ENCODE data around the gene PLPPR4.
A peak's percentile ranks its signal among the peaks of the same experiment; 100 is the strongest.
"Not testable (repeated sequence)": the region's sequence is repeated elsewhere in the genome, so short reads cannot be mapped to it uniquely, and the experiment has no call there.

The PLPPR4 gene

DNA sequence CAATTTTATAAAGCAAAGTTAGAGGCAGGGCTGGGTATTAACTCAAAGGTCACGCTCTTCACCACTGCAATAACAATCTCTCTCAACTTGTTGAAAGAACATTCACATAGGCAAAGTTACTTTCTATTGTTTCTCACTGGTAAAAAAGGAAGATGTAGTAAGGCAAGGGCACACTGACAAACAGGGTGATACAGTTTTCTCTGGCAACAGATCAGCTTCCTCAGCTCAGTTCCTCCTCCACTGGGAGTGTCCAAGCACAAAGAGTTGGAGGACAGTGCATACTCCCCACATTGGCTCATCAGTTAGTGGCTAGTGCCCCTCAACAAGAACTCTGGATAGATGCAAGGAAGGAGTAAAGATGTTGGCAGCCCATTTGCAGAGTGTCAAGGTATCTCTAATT is 3.7 kb downstream of the PLPPR4 start:
- DNase-seq, result peak; percentile 61

DNA sequence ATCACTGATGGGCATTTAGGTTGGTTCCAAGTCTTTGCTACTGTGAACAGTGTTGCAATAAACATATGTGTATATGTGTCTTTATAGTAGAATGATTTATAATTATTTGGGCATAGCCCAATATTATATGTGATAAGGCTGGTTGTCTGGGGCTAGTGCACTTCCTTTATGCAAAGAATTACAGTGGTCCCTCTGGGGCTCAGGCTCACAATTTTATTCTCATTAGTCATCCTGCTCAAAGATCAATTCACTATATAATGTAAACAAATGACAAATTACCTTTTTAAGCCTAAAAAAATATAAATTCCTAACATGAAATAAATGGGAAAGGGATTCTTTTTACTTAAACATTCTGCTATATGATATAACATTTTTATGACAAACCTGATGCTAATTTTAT is 5.0 kb downstream of the PLPPR4 start:
- peak; percentile 59 for DNase-seq

DNA sequence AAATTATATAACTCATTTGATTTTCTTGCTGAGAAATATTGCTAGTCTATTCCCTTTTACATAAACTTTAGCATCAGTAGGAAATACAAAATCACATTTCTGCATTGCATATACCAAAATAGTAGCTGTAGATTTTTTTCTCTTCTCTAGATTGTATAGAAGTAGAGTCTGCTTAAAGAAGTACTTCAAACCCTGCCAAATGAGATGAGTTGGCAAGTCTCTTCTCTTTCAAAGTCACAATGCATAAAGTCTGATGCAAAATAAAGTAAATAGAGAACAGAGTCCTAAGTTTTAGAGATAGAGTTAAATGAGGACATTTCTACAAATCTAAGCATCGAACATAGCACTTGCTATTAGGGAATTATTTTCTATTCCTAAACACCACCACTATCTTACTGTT is 6.4 kb downstream of the PLPPR4 start:
- DNase-seq, result no peak

DNA sequence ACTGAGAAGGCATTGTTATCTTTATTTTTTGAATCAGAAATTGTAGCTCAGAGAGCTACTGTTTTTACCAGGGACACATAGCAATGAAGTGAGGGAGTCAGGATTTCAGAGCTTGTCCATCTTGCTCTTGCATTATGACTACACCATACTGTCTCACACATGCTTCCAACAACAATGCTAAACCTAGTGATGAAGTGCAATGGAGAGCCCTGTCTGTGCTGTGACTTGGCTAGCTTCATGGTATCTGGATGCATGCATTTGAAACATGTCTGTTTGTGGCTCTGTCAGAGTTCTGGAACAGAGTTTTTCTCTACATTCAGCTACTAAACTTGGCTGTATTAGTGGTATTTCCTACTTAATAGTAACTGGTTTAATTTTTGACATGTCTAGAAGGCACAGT is 7.0 kb downstream of the PLPPR4 start:
- DNase-seq, result peak; percentile 7

DNA sequence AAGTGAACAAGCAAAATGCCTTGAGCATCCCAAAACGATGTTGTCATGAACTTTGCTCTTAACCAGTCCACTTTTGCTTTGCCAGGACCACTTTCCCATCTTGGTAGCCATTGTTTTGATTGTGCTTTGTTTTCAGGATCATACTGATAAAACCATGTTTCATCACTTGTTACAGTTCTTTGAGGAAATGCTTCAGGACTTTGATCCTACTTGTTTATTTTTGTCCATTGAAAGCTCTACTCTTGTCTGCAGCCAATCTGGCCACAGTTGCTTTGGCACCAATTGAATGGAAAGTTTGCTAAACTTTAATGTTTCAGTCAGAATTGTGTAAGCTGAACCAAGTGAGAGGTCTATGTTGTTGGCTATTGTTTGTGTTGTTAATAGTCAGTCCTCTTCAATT is 12.8 kb downstream of the PLPPR4 start:
- DNase-seq, result no peak

DNA sequence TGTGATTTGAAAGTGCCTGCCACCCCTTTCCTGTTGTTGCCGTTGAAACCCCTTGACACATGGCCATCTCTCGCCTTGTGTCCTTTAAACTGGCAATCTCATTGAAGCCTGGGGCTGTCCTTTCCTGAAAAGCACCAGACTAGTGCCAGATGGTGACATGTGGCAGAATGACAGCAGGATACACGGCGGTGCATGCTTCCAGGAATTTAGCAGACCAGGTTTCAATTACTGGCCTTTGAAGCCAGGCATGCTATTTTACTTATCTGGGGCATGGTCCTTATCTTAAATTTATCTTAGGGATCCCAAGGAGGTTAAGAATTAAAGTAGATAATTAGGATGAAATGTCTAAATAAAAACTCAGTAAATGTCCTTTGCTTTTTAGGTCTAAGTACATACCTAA is 15.2 kb downstream of the PLPPR4 start:
- no peak for DNase-seq

DNA sequence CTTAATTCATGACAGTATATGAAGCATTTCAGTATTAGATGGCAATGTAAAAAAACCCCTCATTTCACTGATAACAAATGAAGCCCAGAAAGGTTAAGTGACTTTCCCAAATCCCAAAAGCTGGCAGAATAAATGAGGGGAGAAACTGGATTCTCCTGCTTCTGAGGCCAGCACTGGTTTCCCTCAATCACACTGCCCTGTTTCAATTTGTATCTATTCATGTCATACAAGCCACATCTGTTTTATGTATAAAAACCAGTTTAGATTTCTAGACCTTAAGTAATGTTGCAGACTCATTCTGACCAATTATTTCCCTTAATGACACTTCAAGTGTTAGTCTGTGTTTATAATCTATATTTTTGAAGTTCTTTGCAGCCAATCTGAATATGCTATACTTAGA is 16.8 kb downstream of the PLPPR4 start:
- no peak for DNase-seq

DNA sequence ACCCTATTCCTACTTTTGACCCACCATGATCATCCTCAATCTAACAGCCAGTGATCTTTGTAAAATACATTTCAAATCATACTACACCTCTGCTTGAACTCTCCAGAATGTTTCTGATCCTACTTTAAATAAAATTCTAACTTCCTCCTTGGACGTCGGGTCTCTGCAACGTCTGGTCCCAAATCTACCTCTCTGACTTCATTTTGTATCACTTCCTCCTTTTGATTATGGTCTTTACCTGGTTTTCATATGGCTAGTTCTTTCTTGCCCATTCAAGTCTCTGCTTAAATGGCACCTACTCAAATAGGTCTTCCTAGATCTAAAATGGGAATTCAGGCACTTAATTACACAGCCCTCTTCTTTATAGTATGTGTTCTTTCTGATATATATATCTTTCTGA is 18.2 kb downstream of the PLPPR4 start:
- DNase-seq, result no peak

DNA sequence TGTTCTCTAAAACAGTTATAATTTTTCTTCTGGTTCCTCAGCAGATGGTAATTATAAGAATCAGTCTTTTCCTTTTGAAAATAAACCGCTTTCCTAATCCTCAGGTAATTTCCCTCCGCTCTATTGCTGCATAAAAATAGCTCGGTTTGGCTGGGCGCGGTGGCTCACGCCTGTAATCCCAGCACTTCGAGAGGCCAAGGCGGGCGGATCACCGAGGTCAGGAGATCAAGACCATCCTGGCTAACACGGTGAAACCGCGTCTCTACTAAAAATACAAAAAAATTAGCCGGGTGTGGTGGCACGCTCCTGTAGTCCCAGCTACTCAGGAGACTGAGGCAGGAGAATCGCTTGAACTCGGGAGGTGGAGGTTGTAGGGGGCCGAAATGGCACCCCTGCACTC is 19.2 kb downstream of the PLPPR4 start:
- DNase-seq, result not testable (repeated sequence)

DNA sequence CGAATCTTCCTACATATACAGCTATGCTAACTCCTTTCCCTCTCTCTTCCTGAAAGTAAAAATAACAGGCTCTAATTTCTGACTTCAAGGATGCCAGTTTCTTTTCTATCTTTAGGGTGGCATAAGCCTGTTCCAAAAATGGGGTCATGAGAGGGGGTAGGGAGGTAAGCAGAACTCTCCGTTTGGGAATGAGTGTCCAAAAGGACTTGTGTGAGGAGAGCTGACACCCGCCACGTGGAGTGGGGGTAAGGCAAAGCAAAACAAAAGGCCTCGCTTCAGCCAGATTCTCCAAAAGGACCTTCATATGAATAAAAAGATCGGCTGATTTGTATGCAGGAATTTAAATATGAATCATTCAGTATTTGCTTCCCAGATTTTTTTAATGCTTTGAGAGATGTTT is 28.6 kb downstream of the PLPPR4 start:
- DNase-seq, result peak; percentile 67

DNA sequence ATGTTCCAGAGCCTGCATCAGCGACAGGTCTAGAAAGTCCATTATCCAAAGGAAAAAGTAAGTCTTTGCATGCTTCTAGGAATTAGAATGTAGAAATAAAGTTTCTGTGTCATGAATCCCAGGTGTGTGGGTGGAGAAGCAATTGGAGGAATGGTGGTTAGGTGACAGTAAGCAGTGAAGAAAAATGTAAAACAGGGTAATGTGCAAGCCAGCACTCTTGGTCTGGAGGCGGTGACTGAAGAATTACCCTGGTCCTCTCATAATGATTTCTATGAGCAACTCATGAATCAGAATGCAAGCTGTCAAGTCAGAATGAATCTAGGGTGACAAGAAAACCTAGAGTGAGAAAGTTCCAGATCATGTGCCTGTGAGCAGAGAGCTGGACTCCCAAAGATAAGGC is 33.6 kb downstream of the PLPPR4 start:
- DNase-seq, result no peak

DNA sequence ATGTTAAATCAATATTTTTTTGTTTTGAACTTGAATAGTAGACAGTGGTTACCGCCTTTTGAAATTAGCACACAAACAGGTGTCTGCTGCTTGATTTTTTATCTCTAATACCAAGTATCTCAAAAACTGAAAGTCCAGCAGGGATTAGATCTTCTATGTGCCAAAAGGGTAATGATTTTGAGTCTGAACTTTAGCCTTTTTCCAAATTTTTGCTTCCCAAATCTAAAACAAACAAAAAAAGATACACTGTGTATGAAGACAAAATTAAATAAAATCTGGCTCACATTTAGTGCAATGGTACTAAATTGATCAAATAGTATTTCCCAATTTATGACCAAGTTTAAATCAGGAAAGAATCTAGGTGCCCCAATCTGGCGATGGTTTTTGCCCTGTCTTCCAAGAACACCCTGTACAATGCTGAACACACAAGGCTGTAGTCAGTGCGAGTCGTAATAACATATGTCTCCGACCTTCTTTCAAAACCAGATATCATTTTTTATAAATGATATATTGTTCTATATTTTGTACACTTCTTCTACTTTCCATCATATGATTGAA is 40.5 kb downstream of the PLPPR4 start:
- DNase-seq, result no peak

DNA sequence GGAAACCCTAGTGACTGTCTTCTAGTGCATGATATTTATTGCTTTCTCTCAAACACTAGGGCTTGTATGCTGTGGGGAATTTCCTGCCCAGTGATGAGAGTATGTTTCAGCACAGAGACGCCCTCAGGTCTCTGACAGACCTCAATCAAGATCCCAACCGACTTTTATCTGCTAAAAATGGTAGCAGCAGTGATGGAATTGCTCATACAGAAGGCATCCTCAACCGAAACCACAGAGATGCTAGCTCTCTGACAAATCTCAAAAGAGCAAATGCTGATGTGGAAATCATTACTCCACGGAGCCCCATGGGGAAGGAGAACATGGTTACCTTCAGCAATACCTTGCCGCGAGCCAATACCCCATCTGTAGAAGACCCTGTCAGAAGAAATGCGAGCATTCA is 41.3 kb downstream of the PLPPR4 start:
- DNase-seq, result peak; percentile 33

DNA sequence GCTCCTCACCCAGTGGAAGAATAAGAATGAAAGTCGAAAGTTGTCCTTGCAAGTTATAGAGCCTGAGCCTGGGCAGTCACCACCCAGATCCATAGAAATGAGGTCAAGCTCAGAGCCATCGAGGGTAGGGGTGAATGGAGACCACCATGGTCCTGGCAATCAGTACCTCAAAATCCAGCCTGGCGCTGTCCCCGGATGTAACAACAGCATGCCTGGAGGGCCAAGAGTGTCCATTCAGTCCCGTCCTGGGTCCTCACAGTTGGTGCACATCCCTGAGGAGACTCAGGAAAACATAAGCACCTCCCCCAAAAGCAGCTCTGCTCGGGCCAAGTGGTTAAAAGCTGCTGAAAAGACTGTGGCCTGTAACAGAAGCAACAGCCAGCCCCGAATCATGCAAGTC is 41.8 kb downstream of the PLPPR4 start:
- DNase-seq, result no peak

DNA sequence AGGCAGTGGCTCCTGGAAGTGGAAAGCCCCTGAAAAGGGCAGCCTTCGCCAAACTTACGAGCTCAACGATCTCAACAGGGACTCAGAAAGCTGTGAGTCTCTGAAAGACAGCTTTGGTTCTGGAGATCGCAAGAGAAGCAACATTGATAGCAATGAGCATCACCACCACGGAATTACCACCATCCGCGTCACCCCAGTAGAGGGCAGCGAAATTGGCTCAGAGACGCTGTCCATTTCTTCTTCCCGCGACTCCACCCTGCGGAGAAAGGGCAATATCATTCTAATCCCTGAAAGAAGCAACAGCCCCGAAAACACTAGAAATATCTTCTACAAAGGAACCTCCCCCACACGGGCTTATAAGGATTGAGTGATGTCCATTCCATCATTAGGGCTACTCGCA is 42.4 kb downstream of the PLPPR4 start:
- DNase-seq, result no peak

DNA sequence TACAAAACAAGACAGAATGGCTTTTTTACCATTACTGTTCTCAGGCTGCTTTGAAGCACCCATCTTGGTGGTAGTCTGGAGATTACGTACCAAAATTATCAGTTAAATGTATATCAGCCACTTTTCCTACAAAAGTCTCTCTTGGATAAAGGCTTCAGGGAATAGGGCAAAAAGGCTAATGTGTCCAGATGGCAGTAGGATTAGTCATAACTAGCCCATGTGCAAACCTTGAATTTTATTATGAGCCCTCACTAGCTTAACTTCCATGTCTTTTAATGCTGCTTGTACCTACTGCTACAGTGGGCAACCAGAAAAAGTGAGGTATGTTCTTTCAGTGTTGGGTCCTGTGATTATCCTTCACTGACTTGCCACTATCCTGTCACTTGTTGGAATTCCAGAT is 51.0 kb downstream of the PLPPR4 start:
- no peak for DNase-seq

DNA sequence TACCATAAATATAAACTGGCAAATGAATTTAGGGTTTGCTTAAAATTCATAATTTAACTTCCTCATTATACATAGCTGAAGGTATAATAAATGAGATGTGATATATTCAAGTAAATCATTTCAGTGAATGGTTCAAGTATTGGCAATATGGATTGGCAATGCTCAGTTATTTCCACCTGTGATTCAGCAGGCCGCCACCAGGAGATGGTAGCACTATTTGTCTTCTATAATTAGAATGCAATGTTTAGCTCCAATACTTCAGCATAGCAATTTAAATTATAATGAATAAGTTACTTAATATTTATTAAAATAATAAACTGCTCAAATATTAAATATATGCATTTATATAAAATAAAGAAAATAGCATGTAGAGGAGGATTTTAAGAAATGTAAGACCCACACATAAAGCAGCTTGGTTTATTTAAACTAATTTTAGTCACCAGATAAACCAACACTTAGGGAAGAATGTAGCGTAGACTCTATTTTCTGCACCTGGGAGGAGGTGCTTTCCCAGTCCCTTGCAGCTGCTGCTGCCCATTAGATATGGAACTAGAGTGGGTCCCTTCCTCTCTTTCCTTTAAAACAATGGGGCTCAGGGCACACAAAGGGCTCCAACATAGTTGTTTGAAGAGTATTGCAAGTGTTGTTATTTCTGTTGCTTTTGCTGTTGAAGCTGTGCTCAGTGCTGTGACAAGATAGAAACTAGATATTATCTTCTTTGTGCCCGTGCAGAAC is 62.1 kb downstream of the PLPPR4 start:
- no peak for DNase-seq

DNA sequence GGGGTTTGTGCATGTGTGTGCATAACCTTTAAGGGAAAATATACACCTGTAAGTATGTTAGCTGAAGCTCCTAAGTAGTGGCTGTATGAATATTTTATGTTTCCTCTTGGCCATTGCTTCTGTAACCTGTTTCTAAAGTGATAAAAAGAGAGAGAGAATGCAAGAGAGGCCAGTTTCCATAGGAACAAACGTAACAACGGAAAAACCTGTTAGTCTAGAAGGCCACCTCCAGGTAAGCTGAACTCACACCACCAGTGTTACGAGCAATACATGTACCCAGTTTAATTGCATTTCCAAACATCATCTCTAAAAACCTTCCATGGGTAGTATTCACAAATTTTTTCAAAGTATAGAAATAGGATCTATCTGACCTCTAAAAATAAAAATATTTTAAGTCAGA is 63.1 kb downstream of the PLPPR4 start:
- DNase-seq, result no peak

DNA sequence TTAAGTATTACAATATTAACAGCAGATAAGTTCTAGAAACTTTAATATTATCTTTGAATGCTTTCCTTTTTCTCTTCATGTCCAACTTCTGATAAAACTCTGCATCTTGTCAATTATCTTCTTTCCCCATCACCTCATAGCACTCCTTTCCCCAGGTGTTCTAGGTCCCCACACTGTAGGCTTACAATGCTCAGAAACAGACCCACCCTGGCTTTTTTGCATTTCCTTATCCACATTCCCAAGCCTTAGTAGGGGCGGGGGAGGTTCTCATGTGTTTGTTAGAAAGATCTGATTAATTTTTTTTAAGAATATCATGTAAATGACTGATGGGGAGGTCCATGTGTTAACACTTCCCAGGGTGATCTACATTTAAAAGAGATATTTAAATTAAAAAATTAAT is 63.9 kb downstream of the PLPPR4 start:
- DNase-seq, result no peak

DNA sequence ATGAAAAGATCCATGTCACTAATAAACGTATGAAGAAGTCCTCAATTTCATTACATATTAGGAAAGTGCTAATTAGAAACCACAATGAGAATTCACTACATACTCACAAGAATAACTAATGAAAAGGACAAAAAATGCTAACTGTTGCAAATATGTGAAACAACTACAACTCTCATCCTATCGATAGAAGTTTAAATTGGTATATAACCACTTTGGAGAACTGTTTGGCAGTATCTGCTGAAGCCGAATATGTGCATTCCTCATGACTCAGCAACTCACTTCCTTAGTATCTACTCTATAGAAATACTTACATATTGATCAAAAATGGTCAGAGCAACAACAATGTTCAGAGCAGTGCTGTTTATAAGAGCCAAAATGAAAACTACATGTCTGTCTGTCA is 66.8 kb downstream of the PLPPR4 start:
- peak; percentile 1 for DNase-seq

DNA sequence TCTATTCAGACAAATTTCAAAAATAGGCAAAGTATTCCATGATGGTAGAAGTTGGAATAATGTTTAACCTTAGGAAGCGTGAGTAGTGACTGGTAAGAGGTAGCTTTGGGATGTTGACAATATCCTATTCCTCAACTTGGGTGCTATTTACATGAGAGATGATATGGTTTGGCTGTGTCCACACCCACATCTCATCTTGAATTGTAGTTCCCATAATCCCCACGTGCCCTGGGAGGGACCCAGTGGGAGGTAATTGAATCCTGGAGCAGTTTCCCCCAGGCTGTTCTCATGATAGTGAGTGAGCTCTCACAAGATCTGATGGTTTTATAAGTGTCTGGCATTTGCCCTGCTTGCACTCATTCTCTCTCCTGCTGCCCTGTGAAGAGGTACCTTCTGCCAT is 67.3 kb downstream of the PLPPR4 start:
- no peak for DNase-seq

DNA sequence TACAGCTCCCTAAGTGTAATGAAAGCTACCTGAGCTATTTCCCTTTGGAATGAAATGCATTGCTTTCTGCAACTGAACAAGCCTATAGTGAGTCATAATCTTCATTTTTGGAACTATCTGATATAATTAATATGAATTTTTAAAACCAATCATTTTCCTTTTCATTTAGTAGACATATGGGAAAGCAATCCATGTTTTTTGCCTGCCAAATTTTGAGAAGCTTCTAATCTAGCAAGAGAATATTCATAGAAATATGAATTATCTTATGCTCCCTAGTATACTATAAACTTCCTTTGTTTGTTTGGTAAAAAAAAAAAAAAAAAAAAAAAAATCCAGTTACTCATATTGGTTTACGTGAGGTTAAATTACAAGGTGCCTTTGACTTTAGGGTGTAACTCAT is 68.3 kb downstream of the PLPPR4 start:
- DNase-seq, result no peak

DNA sequence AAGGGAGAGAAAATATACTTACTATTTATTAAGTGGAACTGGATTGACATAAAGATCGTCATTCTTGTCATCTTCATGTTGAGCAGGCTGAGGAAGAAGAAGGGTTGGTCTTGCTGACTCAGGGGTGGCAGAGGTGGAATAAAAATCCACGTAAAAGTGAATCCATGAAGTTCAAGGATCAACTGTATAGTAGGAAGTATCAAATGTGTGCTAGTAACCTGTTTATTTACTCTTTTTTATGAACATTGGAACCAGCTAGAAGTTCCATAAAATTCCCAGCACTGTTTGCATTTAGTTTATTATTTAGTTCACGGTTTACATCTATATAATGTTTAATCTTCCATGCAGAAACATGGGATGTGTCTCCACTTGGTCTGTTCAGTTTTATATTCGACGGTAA is 70.7 kb downstream of the PLPPR4 start:
- DNase-seq, result no peak

DNA sequence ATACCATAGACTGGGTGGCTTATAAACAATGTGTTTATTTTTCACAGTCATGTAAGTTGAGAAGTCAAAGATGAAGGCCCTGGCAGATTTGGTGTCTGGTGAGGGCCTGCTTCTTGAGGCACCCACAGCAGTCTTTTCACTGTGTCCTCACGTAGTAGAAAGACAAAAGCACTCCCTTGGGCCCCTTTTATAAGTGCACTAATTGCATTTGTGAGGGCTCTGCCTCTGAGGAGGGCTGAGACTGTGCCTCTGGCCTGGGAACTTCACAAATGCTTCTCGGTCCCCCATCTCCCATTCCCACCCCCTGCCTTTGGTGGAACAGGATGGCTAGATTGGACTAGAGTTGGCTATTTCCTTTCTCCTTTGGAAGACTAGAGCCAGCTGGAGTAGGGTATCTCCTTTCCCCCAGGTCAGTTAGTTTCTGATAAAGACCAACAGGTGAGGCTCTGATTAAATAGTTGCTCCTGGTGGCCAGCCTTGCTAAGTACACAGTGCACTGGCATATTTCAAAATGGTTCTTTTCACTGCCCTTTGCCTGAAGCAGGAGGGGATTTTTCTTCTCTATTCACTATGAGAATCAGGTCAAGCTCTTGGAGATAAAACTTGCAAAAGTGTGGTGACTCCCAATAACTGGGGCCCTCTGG is 82.9 kb downstream of the PLPPR4 start:
- no peak for DNase-seq
